HCT116 (cell line): ENCODE measurements around the gene RAB5A. TPM values are rescaled to one million over a fixed set of nuclear protein-coding genes. Genes with fewer than 3 reads are reported as not detected.
A peak's percentile ranks its signal among the peaks of the same experiment; 100 is the strongest.

Source experiments
- ATAC-seq: fragments of 200-7000 bp; cut with Tn5 transposase; 2 replicates; pipeline ENCODE4 v1.9.1; 2020; ENCODE audit warnings: mild to moderate bottlenecking, moderate library complexity
- BruUV-seq: library from RNA; stranded (reverse); fragments of 400-500 nt; replicated peaks from 2 replicates; lab custom pipeline; 2021; lab: Mats Ljungman, UMichigan
- CTCF ChIA-PET: fragments of 300-600 bp; sonication (Branson Sonifier 250); formaldehyde crosslinking; loops from one replicate; lab custom pipeline; 2021; ENCODE audit warnings: antibody characterized with exemption; lab: Charles Lee
- POLR2A ChIA-PET: fragments of 300-600, 350-600 bp; sonication (Branson Sonifier 250); formaldehyde crosslinking; loops from one replicate; lab custom pipeline; 2021; ENCODE audit warnings: antibody characterized with exemption; lab: Charles Lee
- RAD21 ChIA-PET, 2 experiments: fragments of 300-600 bp; sonication (Branson Sonifier 250); formaldehyde crosslinking; loops; one replicate each; lab custom pipeline; 2023; ENCODE audit warnings: low total read pairs in 2 of 2; ENCODE audit not compliant: uncharacterized antibody in 2 of 2, unreplicated experiment in 2 of 2, low non-redundant PET in 1 of 2; lab: Charles Lee
- DNase-seq: peaks from one replicate; pipeline ENCODE4 v3.0.0-alpha.2; 2010; ENCODE audit warnings: low read depth, low spot score
- H2AFZ ChIP-seq: fragments of 200-600 bp; shearing (Covaris generic), sonication (generic); 2 replicates; pipeline ENCODE4 v1.6.1; 2017; ENCODE audit warnings: low read depth, mixed run types, mixed read lengths, antibody characterized with exemption, low read length; ENCODE audit not compliant: poor library complexity, severe bottlenecking
- H3K27ac ChIP-seq: 2 replicates; pipeline ENCODE4 v1.5.1; 2012; ENCODE audit warnings: low read depth, low read length
- H3K27me3 ChIP-seq: fragments of 200-600 bp; sonication (generic); 2 replicates; pipeline ENCODE4 v1.6.1; 2016; ENCODE audit warnings: mixed run types, low read length, mixed read lengths; ENCODE audit not compliant: insufficient read depth
- H3K36me3 ChIP-seq, 2 experiments: fragments of 200-500 bp in 1 of 2; fragments of 200-600 bp in 1 of 2; sonication (Bioruptor generic) in 1 of 2; sonication (generic) in 1 of 2; 2 replicates each; pipeline versions ENCODE4 v1.5.1 to v1.6.1; 2014 to 2016; ENCODE audit warnings: low read length in 2 of 2, inconsistent platforms in 1 of 2, mixed read lengths in 1 of 2, mixed run types in 1 of 2; ENCODE audit not compliant: insufficient read depth in 2 of 2, control insufficient read depth in 1 of 2
- H3K4me1 ChIP-seq, 2 experiments: fragments of 200-600 bp in 1 of 2; sonication (generic) in 1 of 2; 2 replicates each; pipeline versions ENCODE4 v1.5.1 to v1.6.1; 2012 to 2017; ENCODE audit warnings: low read length in 2 of 2, inconsistent platforms in 1 of 2, mild to moderate bottlenecking in 1 of 2, mixed read lengths in 1 of 2, mixed run types in 1 of 2, moderate library complexity in 1 of 2; ENCODE audit not compliant: insufficient read depth in 2 of 2, control insufficient read depth in 1 of 2
- H3K4me2 ChIP-seq: fragments of 200-600 bp; sonication (generic); 2 replicates; pipeline ENCODE4 v1.6.1; 2017; ENCODE audit warnings: mixed run types, low read length, mixed read lengths
- H3K4me3 ChIP-seq, 2 experiments: fragments of 200-600 bp in 1 of 2; sonication (generic) in 1 of 2; replicated peaks in 1 of 2; 2 replicates each; pipeline ENCODE4 v1.5.1; 2011 to 2016; ENCODE audit warnings: low read length in 2 of 2, control low read depth in 1 of 2, low read depth in 1 of 2, mild to moderate bottlenecking in 1 of 2, mixed read lengths in 1 of 2, mixed run types in 1 of 2
- H3K79me2 ChIP-seq: fragments of 200-600 bp; sonication (generic); 2 replicates; pipeline ENCODE4 v1.6.1; 2017; ENCODE audit warnings: mild to moderate bottlenecking, mixed run types, low read length, moderate library complexity, mixed read lengths; ENCODE audit not compliant: insufficient read depth
- H3K9ac ChIP-seq: fragments of 200-600 bp; sonication (generic); 2 replicates; pipeline ENCODE4 v1.6.1; 2016; ENCODE audit warnings: low read length, mixed read lengths
- H3K9me2 ChIP-seq: fragments of 200-600 bp; sonication (generic), shearing (Covaris generic); 2 replicates; pipeline ENCODE4 v1.6.1; 2017; ENCODE audit warnings: mixed run types, mild to moderate bottlenecking, moderate library complexity; ENCODE audit not compliant: insufficient read depth
- H3K9me3 ChIP-seq, 2 experiments: fragments of 200-500 bp in 1 of 2; fragments of 200-600 bp in 1 of 2; sonication (Bioruptor generic) in 1 of 2; sonication (generic) in 1 of 2; 2 replicates each; pipeline ENCODE4 v1.6.1; 2014 to 2017; ENCODE audit warnings: low read length in 2 of 2, mixed read lengths in 2 of 2, inconsistent platforms in 1 of 2, low read depth in 1 of 2, mild to moderate bottlenecking in 1 of 2, mixed run types in 1 of 2, moderate library complexity in 1 of 2; ENCODE audit not compliant: control insufficient read depth in 1 of 2, insufficient read depth in 1 of 2
- H4K20me1 ChIP-seq: fragments of 200-600 bp; sonication (generic), shearing (Covaris generic); 2 replicates; pipeline ENCODE4 v1.6.1; 2017; ENCODE audit warnings: mixed run types, mild to moderate bottlenecking, moderate library complexity; ENCODE audit not compliant: insufficient read depth
- ATF3 ChIP-seq: IDR thresholded peaks from 2 replicates; pipeline ENCODE4 v1.6.1; 2012
- CBX3 ChIP-seq: IDR thresholded peaks from 2 replicates; pipeline ENCODE4 v1.6.1; 2012; ENCODE audit warnings: low read depth
- CTCF ChIP-seq, 3 experiments: fragments of 200-600 bp in 1 of 3; sonication (generic) in 1 of 3; IDR thresholded peaks in 2 of 3; conservative IDR thresholded peaks in 1 of 3; 2 replicates each; pipeline ENCODE4 v1.5.1; 2012 to 2017; ENCODE audit warnings: low read depth in 2 of 3, low read length in 2 of 3, antibody characterized with exemption in 1 of 3, borderline replicate concordance in 1 of 3, control low read depth in 1 of 3, mild to moderate bottlenecking in 1 of 3, mixed read lengths in 1 of 3, mixed run types in 1 of 3, moderate library complexity in 1 of 3; ENCODE audit not compliant: insufficient read depth in 1 of 3
- ELF1 ChIP-seq: IDR thresholded peaks from 2 replicates; pipeline ENCODE4 v1.6.1; 2012; ENCODE audit warnings: low read depth, borderline replicate concordance
- EZH2 ChIP-seq: fragments of 200-600 bp; sonication (generic); IDR thresholded peaks from 2 replicates; pipeline ENCODE4 v1.6.1; 2017; ENCODE audit warnings: antibody characterized with exemption, mixed run types
- FOSL1 ChIP-seq: IDR thresholded peaks from 2 replicates; pipeline ENCODE4 v1.6.1; 2012; ENCODE audit warnings: low read depth
- JUND ChIP-seq: IDR thresholded peaks from 2 replicates; pipeline ENCODE4 v1.6.1; 2012
- POLR2A ChIP-seq: IDR thresholded peaks from 2 replicates; pipeline ENCODE4 v1.7.0; 2011; ENCODE audit warnings: borderline replicate concordance; ENCODE audit not compliant: insufficient read depth, insufficient read length; ENCODE audit errors: extremely low read depth
- POLR2AphosphoS5 ChIP-seq: IDR thresholded peaks from 2 replicates; pipeline ENCODE4 v1.6.1; 2011; ENCODE audit warnings: mild to moderate bottlenecking, low read depth, low read length, moderate library complexity
- RAD21 ChIP-seq: IDR thresholded peaks from 2 replicates; pipeline ENCODE4 v1.6.1; 2012; ENCODE audit warnings: low read depth, mild to moderate bottlenecking
- YY1 ChIP-seq: IDR thresholded peaks from 2 replicates; pipeline ENCODE4 v1.6.1; 2011; ENCODE audit warnings: low read length, low read depth, moderate library complexity, mild to moderate bottlenecking; ENCODE audit not compliant: insufficient replicate concordance; ENCODE audit errors: extremely low read depth
- ZNF274 ChIP-seq: fragments of 200-500 bp; sonication (Bioruptor generic); IDR thresholded peaks from 2 replicates; pipeline ENCODE4 v1.6.1; 2014; ENCODE audit warnings: mild to moderate bottlenecking, low read depth, low read length, inconsistent platforms
- intact Hi-C: fragments of 100-400 bp; cut with micrococcal nuclease; formaldehyde crosslinking; loops from 2 replicates; pipeline ENCODE4 v1.10.0; 2022
- total RNA-seq: library from RNA; stranded (reverse); gene quantifications from one replicate; pipeline ENCODE4 v1.2.1, GENCODE V29; 2021; ENCODE audit not compliant: unreplicated experiment

The RAB5A gene
- total RNA-seq, 1 experiment from 2014 or later: 45.0 TPM

GRCh38 chr3:19931180-19931692 lies 15.7 kb upstream of the RAB5A start (continued):
- no peak for TF ChIP-seq JUND
- TF ChIP-seq EZH2: no peak

- RAD21 ChIA-PET: no interaction called here
- H3K4me3 ChIP-seq: no peak overlapping the region
- POLR2A ChIA-PET: no interaction called here
- H3K27me3 ChIP-seq: no peaks in the 10 kb centered on the region
- no peaks in the 10 kb centered on the region for H3K9me2 ChIP-seq
- H3K4me2 ChIP-seq: no peak overlapping the region
- H3K27ac ChIP-seq: no peak overlapping the region
- no peaks in the 10 kb centered on the region for H3K36me3 ChIP-seq
- BruUV-seq: no TSS peak
- intact Hi-C loops: no loop called here
- no peak for ATAC-seq
- no peak for DNase-seq
- no peaks in the 10 kb centered on the region for H3K9me3 ChIP-seq
- no peaks in the 10 kb centered on the region for H3K79me2 ChIP-seq
- peak overlapping the region; percentile 2 for H2AFZ ChIP-seq
- CTCF ChIA-PET: no interaction called here
- no peak overlapping the region for H3K9ac ChIP-seq
- peaks cover 0 to 16% of the 10 kb centered on the region in 2 experiments; a peak in 2 of 4 replicates for H3K4me1 ChIP-seq
- TF ChIP-seq POLR2AphosphoS5 (no peak), ELF1 (no peak), YY1 (no peak), ZNF274 (no peak), CBX3 (no peak), POLR2A (no peak), FOSL1 (no peak), CTCF (IDR thresholded peaks at IDR 0.05 in 2 of 3, conservative IDR thresholded peaks at IDR 0.05 in 1 of 3; ENCODE audit: borderline replicate concordance in 1 of 3, insufficient read depth in 1 of 3, low read depth in 2 of 3, low read length in 2 of 3) (no peak), ATF3 (no peak), RAD21 (no peak)
- H4K20me1 ChIP-seq: no peaks in the 10 kb centered on the region
Observed at GRCh38 chr3:19931767-19932188, 15.1 kb upstream of the RAB5A start.
